ENCODE measurements around the gene CD81. TPM values are rescaled to one million over a fixed set of nuclear protein-coding genes. Genes with fewer than 3 reads are reported as not detected.

The CD81 gene
- total and polyA plus RNA-seq, 4 donors = 412 to 708 (median 642) TPM

GRCh38 chr11:2422461-2423156, 45.5 kb downstream of the CD81 start:
- Histone ChIP-seq H3K27me3 (ENCODE audit: control insufficient read depth in 3 of 3, insufficient read depth in 3 of 3, low read length in 2 of 3) (no peaks in the 10 kb centered on the region), H3K27ac (ENCODE audit: low read depth in 1 of 2, low read length in 1 of 2) (no peak overlapping the region), H3K4me3 (no peak overlapping the region), H3K9me3 (ENCODE audit: control insufficient read depth in 4 of 4, insufficient read depth in 3 of 4, low read length in 3 of 4) (no peaks in the 10 kb centered on the region), H3K36me3 (ENCODE audit: control insufficient read depth in 4 of 4, insufficient read depth in 4 of 4, low read length in 4 of 4) (no peaks in the 10 kb centered on the region), H3K4me1 (ENCODE audit: control insufficient read depth in 5 of 5, insufficient read depth in 5 of 5, low read length in 5 of 5) (peaks cover 0 to 5% (median 0%) of the 10 kb centered on the region in 5 donors), H3K9ac (ENCODE audit: insufficient read depth in 1 of 2, low read length in 2 of 2) (no peak overlapping the region)
- ATAC-seq (ENCODE audit: insufficient read depth, low FRiP score) (no peak), DNase-seq (no peak)
- TF ChIP-seq CTCF (IDR thresholded peaks at IDR 0.05; ENCODE audit: control extremely low read depth, extremely low read depth) = no peak
- 85 to 89% methylated on average over 14 of the region's 14 CpGs for WGBS, 2 donors

- DNase-seq (no peak), ATAC-seq (ENCODE audit: insufficient read depth, low FRiP score) (no peak)
- H3K36me3 ChIP-seq (ENCODE audit: control insufficient read depth in 4 of 4, insufficient read depth in 4 of 4, low read length in 4 of 4) = no peaks in the 10 kb centered on the region
- no peaks in the 10 kb centered on the region for H3K27me3 ChIP-seq (ENCODE audit: control insufficient read depth in 3 of 3, insufficient read depth in 3 of 3, low read length in 2 of 3)
- H3K4me3 ChIP-seq = no peak overlapping the region
- no peak overlapping the region for H3K27ac ChIP-seq (ENCODE audit: low read depth in 1 of 2, low read length in 1 of 2)
- TF ChIP-seq CTCF (IDR thresholded peaks at IDR 0.05; ENCODE audit: control extremely low read depth, extremely low read depth) = no peak
- 82 to 87% methylated on average over 26 of the region's 26 CpGs for WGBS, 2 donors
- H3K9ac ChIP-seq (ENCODE audit: insufficient read depth in 1 of 2, low read length in 2 of 2) = no peak overlapping the region
- peaks cover 0 to 5% (median 0%) of the 10 kb centered on the region in 5 donors for H3K4me1 ChIP-seq (ENCODE audit: control insufficient read depth in 5 of 5, insufficient read depth in 5 of 5, low read length in 5 of 5)
- H3K9me3 ChIP-seq (ENCODE audit: control insufficient read depth in 4 of 4, insufficient read depth in 3 of 4, low read length in 3 of 4) = no peaks in the 10 kb centered on the region
Measured at GRCh38 chr11:2423157-2424025, 46.3 kb downstream of the CD81 start.

GRCh38 chr11:2424811-2425495, 47.8 kb downstream of the CD81 start:
- no peak overlapping the region for H3K4me3 ChIP-seq
- WGBS, 2 donors = 75 to 81% methylated on average over 27 to 28 of the region's 28 CpGs
- H3K27ac ChIP-seq (ENCODE audit: low read depth in 1 of 2, low read length in 1 of 2) = no peak overlapping the region
- DNase-seq = no peak
- no peaks in the 10 kb centered on the region for H3K36me3 ChIP-seq (ENCODE audit: control insufficient read depth in 4 of 4, insufficient read depth in 4 of 4, low read length in 4 of 4)
- no peak for TF ChIP-seq CTCF (IDR thresholded peaks at IDR 0.05; ENCODE audit: control extremely low read depth, extremely low read depth)
- peaks cover 0 to 5% (median 0%) of the 10 kb centered on the region in 5 donors for H3K4me1 ChIP-seq (ENCODE audit: control insufficient read depth in 5 of 5, insufficient read depth in 5 of 5, low read length in 5 of 5)
- H3K27me3 ChIP-seq (ENCODE audit: control insufficient read depth in 3 of 3, insufficient read depth in 3 of 3, low read length in 2 of 3) = no peaks in the 10 kb centered on the region
- ATAC-seq (ENCODE audit: insufficient read depth, low FRiP score) = no peak
- no peaks in the 10 kb centered on the region for H3K9me3 ChIP-seq (ENCODE audit: control insufficient read depth in 4 of 4, insufficient read depth in 3 of 4, low read length in 3 of 4)
- no peak overlapping the region for H3K9ac ChIP-seq (ENCODE audit: insufficient read depth in 1 of 2, low read length in 2 of 2)

All from lung (tissue), 12 donors.